ENCODE measurements around the gene COX7B2. TPM values are rescaled to one million over a fixed set of nuclear protein-coding genes. Genes with fewer than 3 reads are reported as not detected.

Gene COX7B2
- total RNA-seq, 2 donors from 2014 or later, result not detected

Other genes starting within 250 kb of the COX7B2 start
- under 1 TPM in 1 of 2 donors, not detected in 1; 0.78 TPM for gene GABRA4, start 84.3 kb upstream of the COX7B2 start, total RNA-seq
- gene GABRB1, start 122.3 kb upstream of the COX7B2 start, total RNA-seq, result not detected